H9 (cell line): ENCODE data around the gene TMEM150B. TPM values are rescaled to one million over a fixed set of nuclear protein-coding genes. Genes with fewer than 3 reads are reported as not detected.

Experiments used
- DNase-seq: peaks from one replicate; pipeline ENCODE4 v3.0.0-alpha.2; 2017
- H2AFZ ChIP-seq: one replicate; pipeline ENCODE4 v1.6.1; 2013; ENCODE audit warnings: mild to moderate bottlenecking, low read length, control low read depth, moderate library complexity
- H2AK5ac ChIP-seq: 2 replicates; pipeline ENCODE4 v1.6.1; 2013; ENCODE audit warnings: low read length, control low read depth, mixed read lengths; ENCODE audit not compliant: insufficient read length
- H2BK120ac ChIP-seq: one replicate; pipeline ENCODE4 v1.6.1; 2013; ENCODE audit warnings: low read depth, mild to moderate bottlenecking, low read length, control low read depth, inconsistent platforms; ENCODE audit not compliant: poor library complexity, severe bottlenecking
- H2BK12ac ChIP-seq: 2 replicates; pipeline ENCODE4 v1.6.1; 2013; ENCODE audit warnings: low read length, control low read depth, mixed read lengths, low read depth; ENCODE audit not compliant: insufficient read length
- H2BK15ac ChIP-seq: 2 replicates; pipeline ENCODE4 v1.6.1; 2013; ENCODE audit warnings: low read depth, low read length, control low read depth
- H2BK20ac ChIP-seq: one replicate; pipeline ENCODE4 v1.6.1; 2013; ENCODE audit warnings: low read depth, mild to moderate bottlenecking, low read length, control low read depth, inconsistent platforms; ENCODE audit not compliant: poor library complexity, severe bottlenecking
- H2BK5ac ChIP-seq: 2 replicates; pipeline ENCODE4 v1.6.1; 2013; ENCODE audit warnings: low read length, control low read depth, mixed read lengths; ENCODE audit not compliant: insufficient read length
- H3K14ac ChIP-seq: 2 replicates; pipeline ENCODE4 v1.6.1; 2013; ENCODE audit warnings: low read length, control low read depth; ENCODE audit not compliant: insufficient read depth
- H3K18ac ChIP-seq: 2 replicates; pipeline ENCODE4 v1.6.1; 2013; ENCODE audit warnings: low read depth, mild to moderate bottlenecking, mixed read lengths, low read length, control low read depth; ENCODE audit not compliant: insufficient read length
- H3K23ac ChIP-seq: 2 replicates; pipeline ENCODE4 v1.6.1; 2013; ENCODE audit warnings: low read length, control low read depth, mixed read lengths, low read depth; ENCODE audit not compliant: insufficient read length
- H3K23me2 ChIP-seq: 2 replicates; pipeline ENCODE4 v1.6.1; 2013; ENCODE audit warnings: low read depth, mild to moderate bottlenecking, mixed read lengths, low read length, control low read depth; ENCODE audit not compliant: insufficient read length, poor library complexity, severe bottlenecking
- H3K27ac ChIP-seq: 2 replicates; pipeline ENCODE4 v1.5.1; 2013; ENCODE audit warnings: low read length, control low read depth, mixed read lengths, low read depth; ENCODE audit not compliant: insufficient read length
- H3K27me3 ChIP-seq: 2 replicates; pipeline ENCODE4 v1.6.1; 2013; ENCODE audit warnings: low read length, control low read depth, inconsistent platforms; ENCODE audit not compliant: insufficient read depth
- H3K4ac ChIP-seq: 2 replicates; pipeline ENCODE4 v1.6.1; 2013; ENCODE audit warnings: low read depth, mild to moderate bottlenecking, control low read depth, inconsistent platforms, low read length, moderate library complexity
- H3K4me1 ChIP-seq: 2 replicates; pipeline ENCODE4 v1.6.1; 2013; ENCODE audit warnings: low read length, control low read depth, inconsistent platforms; ENCODE audit not compliant: insufficient read depth
- H3K4me2 ChIP-seq: 2 replicates; pipeline ENCODE4 v1.6.1; 2013; ENCODE audit warnings: low read length, control low read depth, mixed read lengths; ENCODE audit not compliant: insufficient read length, insufficient read depth
- H3K56ac ChIP-seq: 2 replicates; pipeline ENCODE4 v1.6.1; 2013; ENCODE audit warnings: low read depth, mild to moderate bottlenecking, mixed read lengths, low read length, control low read depth; ENCODE audit not compliant: insufficient read length
- H3K79me1 ChIP-seq: 2 replicates; pipeline ENCODE4 v1.6.1; 2013; ENCODE audit warnings: low read depth, mild to moderate bottlenecking, moderate library complexity, low read length, control low read depth, inconsistent platforms; ENCODE audit not compliant: insufficient read depth, poor library complexity, severe bottlenecking
- H3K79me2 ChIP-seq: 2 replicates; pipeline ENCODE4 v1.6.1; 2013; ENCODE audit warnings: low read length, control low read depth, inconsistent platforms; ENCODE audit not compliant: insufficient read depth
- H3K9ac ChIP-seq: 2 replicates; pipeline ENCODE4 v1.6.1; 2013; ENCODE audit warnings: low read length, control low read depth, mixed read lengths; ENCODE audit not compliant: insufficient read length; ENCODE audit errors: extremely low read depth
- H3K9me3 ChIP-seq: one replicate; pipeline ENCODE4 v1.6.1; 2013; ENCODE audit warnings: low read depth, low read length, inconsistent platforms; ENCODE audit not compliant: control insufficient read depth
- H3T11ph ChIP-seq: one replicate; pipeline ENCODE4 v1.6.1; 2013; ENCODE audit warnings: mild to moderate bottlenecking, low read length, control low read depth, inconsistent platforms
- H4K20me1 ChIP-seq: one replicate; pipeline ENCODE4 v1.6.1; 2013; ENCODE audit not compliant: control insufficient read depth, insufficient read length, insufficient read depth
- H4K5ac ChIP-seq: 2 replicates; pipeline ENCODE4 v1.6.1; 2013; ENCODE audit warnings: low read depth, mild to moderate bottlenecking, mixed read lengths, low read length, control low read depth; ENCODE audit not compliant: insufficient read length
- H4K8ac ChIP-seq: replicated peaks from 2 replicates; pipeline ENCODE4 v1.6.1; 2013; ENCODE audit warnings: low read length, control low read depth, mixed read lengths, low read depth; ENCODE audit not compliant: insufficient read length
- H4K91ac ChIP-seq: 2 replicates; pipeline ENCODE4 v1.6.1; 2013; ENCODE audit warnings: low read depth, mild to moderate bottlenecking, moderate library complexity, mixed read lengths, low read length, control low read depth; ENCODE audit not compliant: insufficient read length
- H3K27ac Mint-ChIP-seq, 3 experiments: 2 replicates in 2 of 3; 3 replicates in 1 of 3; pipeline ENCODE4 v1.8.0; 2020 to 2021; ENCODE audit warnings: mixed read lengths in 3 of 3, mild to moderate bottlenecking in 1 of 3, moderate library complexity in 1 of 3
- H3K27me3 Mint-ChIP-seq: 2 replicates; pipeline ENCODE4 v1.8.0; 2021; ENCODE audit warnings: low read depth, mild to moderate bottlenecking, moderate library complexity, mixed read lengths
- H3K36me3 Mint-ChIP-seq, 3 experiments: 2 replicates in 2 of 3; 3 replicates in 1 of 3; pipeline ENCODE4 v1.8.0; 2020 to 2021; ENCODE audit warnings: low read depth in 3 of 3, mixed read lengths in 3 of 3; ENCODE audit not compliant: insufficient read depth in 1 of 3
- H3K4me1 Mint-ChIP-seq, 2 experiments: 2 replicates each; pipeline ENCODE4 v1.8.0; 2020; ENCODE audit warnings: mixed read lengths in 2 of 2
- H3K4me3 Mint-ChIP-seq, 2 experiments: 2 replicates in 1 of 2; 3 replicates in 1 of 2; pipeline ENCODE4 v1.8.0; 2020 to 2021; ENCODE audit warnings: mild to moderate bottlenecking in 2 of 2, mixed read lengths in 2 of 2, moderate library complexity in 1 of 2
- H3K9me3 Mint-ChIP-seq, 2 experiments: 2 replicates in 1 of 2; 3 replicates in 1 of 2; pipeline ENCODE4 v1.8.0; 2020; ENCODE audit warnings: mild to moderate bottlenecking in 2 of 2, mixed read lengths in 2 of 2, moderate library complexity in 1 of 2
- CTCF ChIP-seq: fragments of 200-600 bp; sonication (generic); conservative IDR thresholded peaks from 3 replicates; pipeline ENCODE4 v1.8.0; 2021; ENCODE audit warnings: antibody characterized with exemption, mild to moderate bottlenecking
- WGBS: extraction: QIAGEN DNeasy Blood & Tissue Kit; methylation state at CpG from one replicate; pipeline ENCODE4 v1.1.7; 2013; ENCODE audit warnings: missing lambda C conversion rate, low lambda C conversion rate, mixed read lengths; ENCODE audit not compliant: insufficient read length; ENCODE audit errors: extremely low coverage; 5-methylcytosine and 5-hydroxymethylcytosine counted together
- total RNA-seq: library from RNA; stranded (reverse); gene quantifications from 2 replicates; pipeline ENCODE4 v1.2.1, GENCODE V29; 2021

Gene TMEM150B
- total RNA-seq, 1 experiment from 2014 or later, result 0.63 TPM

- Histone ChIP-seq H2BK12ac (no peak overlapping the region), H3K14ac (no peak overlapping the region), H2BK5ac (no peak overlapping the region), H3K56ac (no peak overlapping the region), H2AFZ (no peak overlapping the region), H3K23ac (no peak overlapping the region), H3K18ac (no peak overlapping the region), H4K91ac (no peak overlapping the region), H2AK5ac (no peak overlapping the region), H4K20me1 (no peaks in the 10 kb centered on the region), H4K5ac (no peak overlapping the region), H2BK120ac (no peak overlapping the region), H3K23me2 (no peaks in the 10 kb centered on the region), H4K8ac (no peak overlapping the region), H3K79me2 (no peaks in the 10 kb centered on the region), H3K27me3 (no peaks in the 10 kb centered on the region), H3K4ac (no peak overlapping the region), H3K79me1 (no peaks in the 10 kb centered on the region), H3K9ac (no peak overlapping the region), H3K27ac (no peak overlapping the region), H3K4me1 (no peaks in the 10 kb centered on the region), H3K4me2 (no peak overlapping the region), H3T11ph (no peak overlapping the region), H2BK20ac (no peak overlapping the region), H2BK15ac (no peak overlapping the region), H3K9me3 (peaks cover 8% of the 10 kb centered on the region)
- Mint-ChIP-seq H3K36me3 (peaks cover 9 to 26% (median 18%) of the 10 kb centered on the region in 3 experiments), H3K27ac (peak overlapping the region in 1 of 3 experiments; percentile 65; a peak in 2 of 7 replicates), H3K9me3 (peaks cover 8 to 10% of the 10 kb centered on the region in 2 experiments), H3K4me1 (peaks cover 0 to 4% of the 10 kb centered on the region in 2 experiments; a peak in 1 of 4 replicates), H3K4me3 (no peak overlapping the region), H3K27me3 (no peaks in the 10 kb centered on the region; the same call in 1 of the 2 replicates)
- WGBS, result no CpG with 5 or more reads among the region's 8 CpGs
- DNase-seq, result no peak
- TF ChIP-seq CTCF, result no peak
Measured at GRCh38 chr19:55269299-55269698, 55.8 kb downstream of the TMEM150B start.
